Measurements from ENCODE around the gene FIP1L1.

DNA sequence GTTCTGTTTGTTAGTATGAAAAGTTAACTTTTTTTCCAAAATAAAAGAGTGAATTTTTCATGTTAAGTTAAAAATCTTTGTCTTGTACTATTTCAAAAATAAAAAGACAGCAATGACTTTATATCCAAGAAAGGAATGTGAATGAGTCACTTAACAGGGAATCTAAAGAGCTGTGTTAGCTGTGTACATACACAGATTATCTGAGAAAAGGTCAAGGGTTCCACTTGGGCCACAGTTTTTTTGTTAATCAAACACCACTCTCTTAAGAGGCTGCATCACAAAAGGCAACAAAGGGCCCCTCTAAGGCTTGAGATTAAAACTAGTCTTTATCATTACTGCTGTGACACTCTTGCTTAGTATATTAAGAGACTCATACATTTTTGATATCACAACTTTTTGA, 82.1 kb downstream of the FIP1L1 start:
- TF ChIP-seq EZH2 (IDR thresholded peaks at IDR 0.05; ENCODE audit: borderline replicate concordance, low read length) = no peak
- TF ChIP-seq, protein P1, sequence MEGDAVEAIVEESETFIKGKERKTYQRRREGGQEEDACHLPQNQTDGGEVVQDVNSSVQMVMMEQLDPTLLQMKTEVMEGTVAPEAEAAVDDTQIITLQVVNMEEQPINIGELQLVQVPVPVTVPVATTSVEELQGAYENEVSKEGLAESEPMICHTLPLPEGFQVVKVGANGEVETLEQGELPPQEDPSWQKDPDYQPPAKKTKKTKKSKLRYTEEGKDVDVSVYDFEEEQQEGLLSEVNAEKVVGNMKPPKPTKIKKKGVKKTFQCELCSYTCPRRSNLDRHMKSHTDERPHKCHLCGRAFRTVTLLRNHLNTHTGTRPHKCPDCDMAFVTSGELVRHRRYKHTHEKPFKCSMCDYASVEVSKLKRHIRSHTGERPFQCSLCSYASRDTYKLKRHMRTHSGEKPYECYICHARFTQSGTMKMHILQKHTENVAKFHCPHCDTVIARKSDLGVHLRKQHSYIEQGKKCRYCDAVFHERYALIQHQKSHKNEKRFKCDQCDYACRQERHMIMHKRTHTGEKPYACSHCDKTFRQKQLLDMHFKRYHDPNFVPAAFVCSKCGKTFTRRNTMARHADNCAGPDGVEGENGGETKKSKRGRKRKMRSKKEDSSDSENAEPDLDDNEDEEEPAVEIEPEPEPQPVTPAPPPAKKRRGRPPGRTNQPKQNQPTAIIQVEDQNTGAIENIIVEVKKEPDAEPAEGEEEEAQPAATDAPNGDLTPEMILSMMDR (conservative IDR thresholded peaks at IDR 0.05 in 1 of 2, IDR thresholded peaks at IDR 0.05 in 1 of 2; ENCODE audit: extremely low read depth in 1 of 2, insufficient read depth in 1 of 2, low read depth in 1 of 2, low read length in 2 of 2) = no peak

Data from mammary epithelial cell (primary cell).